Thyroid gland (tissue), 4 donors: ENCODE data around the gene LCN12. TPM values are rescaled to one million over a fixed set of nuclear protein-coding genes. Genes with fewer than 3 reads are reported as not detected.

Experiments used
- DNase-seq, 2 donors: peaks; one replicate each; pipeline ENCODE4 v3.0.0-alpha.2; 2019
- H3K27ac ChIP-seq, 3 donors: fragments of 200-600 bp; sonication (generic); 1 replicate in 2 of 3; 2 replicates in 1 of 3; pipeline ENCODE4 v1.5.1; 2016 to 2019; ENCODE audit warnings: mild to moderate bottlenecking in 1 of 3, moderate library complexity in 1 of 3
- H3K27me3 ChIP-seq: fragments of 200-600 bp; sonication (generic); one replicate; pipeline ENCODE4 v1.5.1; 2019
- H3K36me3 ChIP-seq, 2 donors: fragments of 200-600 bp; sonication (generic); one replicate each; pipeline ENCODE4 v1.5.1; 2016 to 2019
- H3K4me1 ChIP-seq, 2 donors: fragments of 200-600 bp; sonication (generic); one replicate each; pipeline ENCODE4 v1.5.1; 2017 to 2019
- H3K4me3 ChIP-seq, 3 donors: fragments of 200-600 bp; sonication (generic); replicated peaks in 1 of 3; 1 replicate in 2 of 3; 2 replicates in 1 of 3; pipeline ENCODE4 v1.5.1; 2016; ENCODE audit warnings: mild to moderate bottlenecking in 1 of 3
- H3K9me3 ChIP-seq: fragments of 200-600 bp; sonication (generic); one replicate; pipeline ENCODE4 v1.5.1; 2017
- CTCF ChIP-seq, 6 experiments: fragments of 200-600 bp in 3 of 6; fragments of 450-650 bp in 3 of 6; sonication (generic) in 3 of 6; IDR thresholded peaks; one replicate each; pipeline ENCODE4 v1.5.1; 2016 to 2019; ENCODE audit warnings: antibody characterized with exemption in 6 of 6, mild to moderate bottlenecking in 2 of 6, inconsistent platforms in 1 of 6, moderate library complexity in 1 of 6
- POLR2A ChIP-seq, 2 donors: fragments of 450-650 bp; IDR thresholded peaks; one replicate each; pipeline ENCODE4 v1.6.1; 2017; ENCODE audit warnings: antibody characterized with exemption in 2 of 2, mild to moderate bottlenecking in 2 of 2, moderate library complexity in 1 of 2
- WGBS, 2 donors: methylation state at CpG; one replicate each; pipeline ENCODE4 v1.1.5; 2017; 5-methylcytosine and 5-hydroxymethylcytosine counted together
- intact Hi-C: fragments of 100-400 bp; cut with DNase I; formaldehyde crosslinking; loops from one replicate; pipeline ENCODE4 v1.15.1; 2023
- total RNA-seq, 4 donors: library from RNA; depleted of rRNA; stranded (reverse); fragments of >200 nt; gene quantifications; one replicate each; pipeline ENCODE4 v1.2.3, GENCODE V29; 2016

The LCN12 gene
- total RNA-seq, 4 donors from 2014 or later, result 24.3 to 85.0 (median 54.0) TPM

- no peak overlapping the region for H3K4me3 ChIP-seq
- H3K4me1 ChIP-seq, result peaks cover 18 to 28% of the 10 kb centered on the region in 2 donors
- WGBS, 2 donors, result 40 to 55% methylated on average over 2 to 4 of the region's 16 CpGs
- no peaks in the 10 kb centered on the region for H3K27me3 ChIP-seq
- H3K36me3 ChIP-seq, result peaks cover 34 to 36% of the 10 kb centered on the region in 2 donors
- H3K9me3 ChIP-seq, result no peaks in the 10 kb centered on the region
- DNase-seq, result no peak
- H3K27ac ChIP-seq, result no peak overlapping the region
- TF ChIP-seq CTCF (IDR thresholded peaks at IDR 0.05) (no peak), POLR2A (IDR thresholded peaks at IDR 0.05) (no peak)
- intact Hi-C loops, result loop anchor here (5.0 kb wide), 2 partner anchors 53 to 93 kb away; partner anchors contain the start of genes PHPT1 and TRAF2
These were observed 12.0 kb upstream of the LCN12 start for GRCh38 chr9:136939996-136940525.

GRCh38 chr9:136940526-136941230 is 11.4 kb upstream of the LCN12 start:
- DNase-seq, result no peak
- H3K9me3 ChIP-seq, result no peaks in the 10 kb centered on the region
- TF ChIP-seq POLR2A (IDR thresholded peaks at IDR 0.05) (no peak), CTCF (IDR thresholded peaks at IDR 0.05) (no peak)
- H3K4me3 ChIP-seq, result no peak overlapping the region
- H3K4me1 ChIP-seq, result peaks cover 19 to 31% of the 10 kb centered on the region in 2 donors
- intact Hi-C loops, result loop anchor here (5.0 kb wide), 2 partner anchors 53 to 93 kb away; partner anchors contain the start of genes PHPT1 and TRAF2
- no peaks in the 10 kb centered on the region for H3K27me3 ChIP-seq
- no peak overlapping the region for H3K27ac ChIP-seq
- peaks cover 34 to 36% of the 10 kb centered on the region in 2 donors for H3K36me3 ChIP-seq
- 95% methylated on average over 20 to 37 of the region's 42 CpGs for WGBS, 2 donors

GRCh38 chr9:136941231-136942111 is 10.6 kb upstream of the LCN12 start:
- Histone ChIP-seq H3K4me1 (peaks cover 20 to 38% of the 10 kb centered on the region in 2 donors), H3K27me3 (no peaks in the 10 kb centered on the region), H3K9me3 (no peaks in the 10 kb centered on the region), H3K36me3 (peaks cover 34 to 36% of the 10 kb centered on the region in 2 donors), H3K4me3 (no peak overlapping the region), H3K27ac (no peak overlapping the region)
- no peak for TF ChIP-seq CTCF (IDR thresholded peaks at IDR 0.05)
- no peak for TF ChIP-seq POLR2A (IDR thresholded peaks at IDR 0.05)
- intact Hi-C loops, result loop anchor here (5.0 kb wide), 2 partner anchors 54 to 94 kb away; partner anchors contain the start of genes PHPT1 and TRAF2
- no peak for DNase-seq
- 95 to 97% methylated on average over 37 to 45 of the region's 55 CpGs for WGBS, 2 donors

GRCh38 chr9:136942112-136942880 is 9.8 kb upstream of the LCN12 start:
- Histone ChIP-seq H3K9me3 (no peaks in the 10 kb centered on the region), H3K36me3 (peaks cover 34 to 36% of the 10 kb centered on the region in 2 donors), H3K4me3 (no peak overlapping the region), H3K27me3 (no peaks in the 10 kb centered on the region), H3K4me1 (peaks cover 23 to 38% of the 10 kb centered on the region in 2 donors), H3K27ac (no peak overlapping the region)
- DNase-seq, result no peak
- no peak for TF ChIP-seq CTCF (IDR thresholded peaks at IDR 0.05)
- TF ChIP-seq POLR2A (IDR thresholded peaks at IDR 0.05), result no peak
- 95 to 96% methylated on average over 32 to 35 of the region's 60 CpGs for WGBS, 2 donors
- intact Hi-C loops, result loop anchor here (5.0 kb wide), 2 partner anchors 55 to 95 kb away; partner anchors contain the start of genes PHPT1 and TRAF2
